ENCODE measurements around the gene MYRFL. TPM values are rescaled to one million over a fixed set of nuclear protein-coding genes. Genes with fewer than 3 reads are reported as not detected.

The MYRFL gene
- total and polyA plus RNA-seq, 12 donors, result 0.10 to 0.51 (median 0.30) TPM; not detected in 4

GRCh38 chr12:69840727-69841126 is 15.7 kb downstream of the MYRFL start:
- intact Hi-C loops (cut with DNase I), result no loop called here
- H3K4me3 ChIP-seq, result no peak overlapping the region
- 35 to 37% methylated on average over 3 of the region's 3 CpGs for WGBS, 2 donors
- H3K36me3 ChIP-seq, result no peaks in the 10 kb centered on the region
- no peaks in the 10 kb centered on the region for H3K27me3 ChIP-seq
- H3K9me3 ChIP-seq, result no peaks in the 10 kb centered on the region
- H3K27ac ChIP-seq, result no peak overlapping the region
- H3K4me1 ChIP-seq, result peaks cover 0 to 4% (median 0%) of the 10 kb centered on the region in 9 donors
- ATAC-seq (no peak), DNase-seq (no peak)
- TF ChIP-seq CTCF (IDR thresholded peaks at IDR 0.05), result no peak

GRCh38 chr12:69843608-69844007 is 18.6 kb downstream of the MYRFL start:
- Histone ChIP-seq H3K4me1 (peaks cover 0 to 4% (median 0%) of the 10 kb centered on the region in 9 donors), H3K27me3 (no peaks in the 10 kb centered on the region), H3K27ac (no peak overlapping the region), H3K9me3 (no peaks in the 10 kb centered on the region), H3K36me3 (no peaks in the 10 kb centered on the region), H3K4me3 (no peak overlapping the region)
- no peak for TF ChIP-seq CTCF (IDR thresholded peaks at IDR 0.05)
- no peak for DNase-seq
- no peak for ATAC-seq
- intact Hi-C loops (cut with DNase I), result no loop called here
- WGBS, 2 donors, result 57 to 63% methylated on average over 2 of the region's 2 CpGs

GRCh38 chr12:69844416-69844815 is 19.4 kb downstream of the MYRFL start:
- peaks cover 0 to 4% (median 0%) of the 10 kb centered on the region in 9 donors for H3K4me1 ChIP-seq
- TF ChIP-seq CTCF (IDR thresholded peaks at IDR 0.05), result no peak
- H3K27ac ChIP-seq, result no peak overlapping the region
- intact Hi-C loops (cut with DNase I), result no loop called here
- H3K4me3 ChIP-seq, result no peak overlapping the region
- no peaks in the 10 kb centered on the region for H3K36me3 ChIP-seq
- no peaks in the 10 kb centered on the region for H3K9me3 ChIP-seq
- 90% methylated on average over 7 of the region's 7 CpGs for WGBS, 2 donors
- no peaks in the 10 kb centered on the region for H3K27me3 ChIP-seq
- DNase-seq (no peak), ATAC-seq (no peak)

GRCh38 chr12:69844836-69845235 is 19.8 kb downstream of the MYRFL start:
- Histone ChIP-seq H3K27me3 (no peaks in the 10 kb centered on the region), H3K36me3 (no peaks in the 10 kb centered on the region), H3K27ac (no peak overlapping the region), H3K4me3 (no peak overlapping the region), H3K4me1 (peaks cover 0 to 4% (median 0%) of the 10 kb centered on the region in 9 donors), H3K9me3 (peaks cover 0 to under 1% (median 0%) of the 10 kb centered on the region in 11 donors)
- no peak for TF ChIP-seq CTCF (IDR thresholded peaks at IDR 0.05)
- DNase-seq (no peak), ATAC-seq (no peak)
- WGBS, 2 donors, result 87 to 93% methylated on average over 4 of the region's 4 CpGs
- intact Hi-C loops (cut with DNase I), result no loop called here

Data from heart right ventricle (tissue), 16 donors.